ENCODE data around the gene PATL2. TPM values are rescaled to one million over a fixed set of nuclear protein-coding genes. Genes with fewer than 3 reads are reported as not detected.

The PATL2 gene
- total and polyA plus RNA-seq, 2 experiments from 2014 or later: 0.19 TPM; not detected in 1

GRCh38 chr15:44641651-44642050 lies 69.5 kb downstream of the PATL2 start (continued):
- TF ChIP-seq ZNF462 (CRISPR knock-in tag; IDR thresholded peaks at IDR 0.05) (no peak), NANOG (IDR thresholded peaks at IDR 0.05; ENCODE audit: borderline replicate concordance) (no peak), CREB1 (CRISPR knock-in tag; IDR thresholded peaks at IDR 0.05; ENCODE audit: low read depth) (no peak)

- no peak overlapping the region for H2AFZ ChIP-seq
- ATAC-seq: no peak
- no peak for TF ChIP-seq ZNF462 (CRISPR knock-in tag; IDR thresholded peaks at IDR 0.05)
- TF ChIP-seq EZH2 (IDR thresholded peaks at IDR 0.05; ENCODE audit: low read depth, unreplicated experiment): no peak
- no peak for TF ChIP-seq NANOG (IDR thresholded peaks at IDR 0.05; ENCODE audit: borderline replicate concordance)
- no peak for TF ChIP-seq STAT1 (IDR thresholded peaks at IDR 0.05; ENCODE audit: unreplicated experiment)
- TF ChIP-seq REST (IDR thresholded peaks at IDR 0.05; ENCODE audit: unreplicated experiment): no peak
Measured at GRCh38 chr15:44636976-44637375, 74.1 kb downstream of the PATL2 start.

More at GRCh38 chr15:44636976-44637375, 74.1 kb downstream of the PATL2 start:
- H3K4me1 ChIP-seq (ENCODE audit: insufficient read depth): no peaks in the 10 kb centered on the region
- H3K9me2 ChIP-seq (ENCODE audit: insufficient read depth): no peaks in the 10 kb centered on the region
- H3K4me3 Mint-ChIP-seq: no peak overlapping the region
- H3K9me3 Mint-ChIP-seq: no peaks in the 10 kb centered on the region; the same call in 2 of the 3 replicates
- no peaks in the 10 kb centered on the region for H3K27me3 ChIP-seq (ENCODE audit: insufficient read depth)
- H3K27me3 Mint-ChIP-seq (ENCODE audit: insufficient read depth, low read depth, poor library complexity): no peaks in the 10 kb centered on the region
- H3K4me1 Mint-ChIP-seq: no peaks in the 10 kb centered on the region
- H3F3A ChIP-seq (replicated peaks; ENCODE audit: low read depth): no peaks in the 10 kb centered on the region
- H3K79me2 ChIP-seq (replicated peaks; ENCODE audit: insufficient read depth): no peaks in the 10 kb centered on the region
- H3K36me3 ChIP-seq (ENCODE audit: insufficient read depth): no peaks in the 10 kb centered on the region; the same call in 1 of the 2 replicates
- DNase-seq (ENCODE audit: low spot score): no peak
- H3K27ac Mint-ChIP-seq: no peak overlapping the region
- no peak overlapping the region for H3K4me2 ChIP-seq
- H3K27ac ChIP-seq (ENCODE audit: low read depth): no peak overlapping the region
- peaks cover 45% of the 10 kb centered on the region; the same call in 2 of the 3 replicates for H3K36me3 Mint-ChIP-seq (ENCODE audit: low read depth)
- H3K4me3 ChIP-seq: no peak overlapping the region
- no peaks in the 10 kb centered on the region; the same call in 1 of the 2 replicates for H4K20me1 ChIP-seq (replicated peaks; ENCODE audit: insufficient read depth)
